HG02763 (cell line): ENCODE results near the gene CDC42.
"Not testable (repeated sequence)": the region's sequence is repeated elsewhere in the genome, so short reads cannot be mapped to it uniquely, and the experiment has no call there.

Experiments used
- ATAC-seq: cut with Tn5 transposase; IDR thresholded peaks from one replicate; pipeline ENCODE4 v1.9.1; 2021; ENCODE audit warnings: mild to moderate bottlenecking, moderate library complexity; ENCODE audit not compliant: unreplicated experiment

CDC42 gene

GRCh38 chr1:22052115-22053016 is at the start of gene CDC42:
Gene CDC42, plus strand, starts transcription at chr1:22052709. Its CDS starts 25,770 bp downstream, at chr1:22078479.
- peak; percentile 86 for ATAC-seq

GRCh38 chr1:22002875-22003274 is 49.6 kb upstream of the CDC42 start:
- not testable (repeated sequence) for ATAC-seq

DNA sequence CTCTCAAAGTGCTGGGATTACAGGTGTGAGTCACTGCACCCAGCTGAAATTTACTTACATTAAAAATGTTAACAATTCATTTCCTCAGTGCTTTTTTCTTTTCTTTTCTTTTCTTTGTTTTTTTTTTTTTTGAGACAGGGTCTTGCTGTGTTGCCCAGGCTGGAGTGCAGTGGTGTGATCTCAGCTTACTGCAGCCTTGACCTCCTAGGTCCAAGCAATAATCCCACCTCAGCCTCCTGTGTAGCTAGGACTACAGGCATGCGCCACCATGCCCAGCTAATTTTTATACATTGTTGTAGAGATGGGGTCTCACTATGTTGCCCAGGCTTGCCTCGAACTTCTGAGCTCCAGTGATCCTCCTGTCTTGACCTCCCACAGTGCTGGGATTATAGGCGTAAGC is 48.5 kb upstream of the CDC42 start:
- not testable (repeated sequence) for ATAC-seq

- ATAC-seq: not testable (repeated sequence)
Observed at GRCh38 chr1:22005261-22006149, 47.0 kb upstream of the CDC42 start.

- not testable (repeated sequence) for ATAC-seq
Observed at GRCh38 chr1:22006736-22007135, 45.8 kb upstream of the CDC42 start.

GRCh38 chr1:22007262-22007661 is 45.2 kb upstream of the CDC42 start:
- ATAC-seq: not testable (repeated sequence)

- not testable (repeated sequence) for ATAC-seq
Observed at GRCh38 chr1:22009566-22009965, 42.9 kb upstream of the CDC42 start.

DNA sequence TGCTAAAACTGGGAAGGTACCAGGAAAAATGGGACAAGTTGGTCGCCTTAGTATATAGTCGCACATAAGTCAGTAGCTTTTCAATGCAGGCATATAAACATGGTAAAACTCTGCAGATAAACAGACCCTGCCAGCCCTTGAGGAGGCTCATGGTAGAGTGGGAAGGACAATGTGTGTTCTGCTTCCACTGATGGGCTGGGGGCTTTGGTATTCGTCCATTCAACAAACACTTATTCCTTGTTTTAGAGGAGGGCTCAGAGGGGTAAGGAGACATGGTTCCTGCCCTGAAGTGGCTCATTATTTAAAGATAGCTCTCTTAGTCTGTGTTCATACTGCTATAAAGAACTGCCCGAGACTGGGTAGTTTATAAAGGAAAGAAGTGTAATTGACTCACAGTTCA is 39.8 kb upstream of the CDC42 start:
- ATAC-seq: not testable (repeated sequence)

- not testable (repeated sequence) for ATAC-seq
Observed at GRCh38 chr1:22014575-22015206, 37.8 kb upstream of the CDC42 start.

GRCh38 chr1:22018583-22019559 is 33.6 kb upstream of the CDC42 start:
- ATAC-seq: no peak

DNA sequence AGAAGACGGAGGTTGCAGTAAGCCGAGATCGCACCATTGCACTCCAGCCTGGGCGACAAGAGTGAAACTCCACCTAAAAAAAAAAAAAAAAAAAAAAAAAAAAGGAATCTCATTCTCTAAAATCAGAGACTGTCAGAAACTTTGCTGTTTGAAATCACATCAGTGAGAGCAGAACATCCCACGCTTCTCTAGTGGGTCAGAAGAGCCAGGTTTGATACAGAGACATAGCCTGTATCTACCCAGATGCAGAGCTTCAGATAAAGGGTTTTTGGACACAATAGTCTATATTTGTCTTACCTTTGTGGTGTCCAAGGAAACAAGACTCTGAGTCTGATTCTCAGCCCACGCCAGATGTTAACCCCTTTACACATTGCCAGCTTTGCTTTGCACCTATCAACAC is 31.4 kb upstream of the CDC42 start:
- no peak for ATAC-seq

DNA sequence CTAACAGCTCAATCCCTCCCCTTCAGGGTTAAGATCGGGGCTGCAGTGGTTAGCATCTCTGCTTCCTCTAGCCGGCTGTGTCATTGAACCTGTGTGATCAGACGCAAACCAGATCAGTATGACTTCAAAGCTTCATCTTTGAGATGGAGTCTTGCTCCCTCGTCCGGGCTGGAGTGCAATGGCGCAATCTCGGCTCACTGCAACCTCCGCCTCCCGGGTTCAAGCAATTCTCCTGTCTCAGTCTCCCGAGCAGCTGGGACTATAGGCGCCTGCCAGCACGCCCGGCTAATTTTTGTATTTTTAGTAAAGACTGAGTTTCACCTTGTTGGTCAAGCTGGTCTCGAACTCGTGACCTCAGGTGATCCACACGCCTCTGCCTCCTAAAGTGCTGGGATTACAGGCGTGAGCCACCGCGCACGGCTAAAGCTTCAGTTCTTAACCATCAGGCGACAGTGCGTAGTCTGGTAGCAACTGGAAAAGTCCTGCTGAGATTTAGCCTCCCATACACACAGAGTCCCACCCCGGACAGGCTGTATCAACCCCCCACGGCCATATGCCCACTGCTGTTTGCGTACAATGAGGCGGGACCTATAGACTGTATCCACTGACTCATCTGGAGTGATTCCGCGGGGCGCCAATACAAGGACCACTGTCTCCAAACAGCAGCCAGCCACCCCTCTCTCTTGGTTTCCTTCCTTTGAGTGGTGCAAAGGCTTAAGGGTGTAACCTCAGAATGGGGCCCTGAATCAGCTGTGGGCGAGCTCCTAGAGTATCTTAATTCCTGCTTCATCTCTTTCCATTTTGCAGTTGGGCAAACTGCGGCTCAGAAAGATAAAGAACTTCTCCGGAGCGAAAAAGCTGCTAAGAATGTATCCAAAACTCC is 27.8 kb upstream of the CDC42 start:
- peak; percentile 30 for ATAC-seq

DNA sequence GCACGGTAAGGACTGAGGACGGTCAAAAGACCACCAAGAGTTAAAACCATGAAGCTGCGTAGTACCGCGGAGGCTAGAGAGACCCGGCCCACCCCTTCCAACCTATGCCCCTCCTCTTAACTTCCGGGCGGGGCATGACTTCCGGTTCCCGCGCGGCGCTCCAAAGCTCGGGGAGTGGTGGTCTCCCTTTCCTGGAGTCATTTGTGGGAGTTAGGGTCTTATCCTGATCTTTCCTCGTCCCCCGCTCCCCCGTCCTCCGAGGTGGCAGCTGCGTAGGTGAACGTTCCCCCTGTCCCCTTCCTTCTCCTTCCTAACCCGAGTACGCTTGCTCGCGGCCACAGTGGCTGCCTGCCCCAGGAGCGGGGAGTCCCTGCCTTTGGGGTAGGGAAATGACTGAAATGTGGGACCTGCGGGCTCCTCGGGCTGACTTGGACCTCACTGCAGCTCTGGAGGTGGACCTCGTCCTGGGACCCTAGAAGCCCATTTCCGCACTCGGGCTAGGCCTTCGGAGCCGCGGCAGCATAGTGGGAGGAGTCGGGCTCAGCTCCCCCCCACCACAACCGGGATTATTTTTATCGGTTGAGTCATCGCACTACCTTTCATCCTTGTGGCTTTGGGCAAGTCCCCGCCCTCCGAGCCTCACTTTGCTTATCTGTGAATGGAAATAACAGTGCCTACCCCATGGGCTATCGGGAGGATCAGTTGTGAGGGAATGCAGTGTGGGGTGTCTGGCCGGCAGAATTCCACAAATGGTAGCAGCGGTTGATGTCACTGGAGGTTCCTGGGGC is 26.9 kb upstream of the CDC42 start:
- ATAC-seq: peak; percentile 64

- no peak for ATAC-seq
Observed at GRCh38 chr1:22026924-22027289, 25.6 kb upstream of the CDC42 start.

GRCh38 chr1:22030057-22030456 is 22.5 kb upstream of the CDC42 start:
- no peak for ATAC-seq

DNA sequence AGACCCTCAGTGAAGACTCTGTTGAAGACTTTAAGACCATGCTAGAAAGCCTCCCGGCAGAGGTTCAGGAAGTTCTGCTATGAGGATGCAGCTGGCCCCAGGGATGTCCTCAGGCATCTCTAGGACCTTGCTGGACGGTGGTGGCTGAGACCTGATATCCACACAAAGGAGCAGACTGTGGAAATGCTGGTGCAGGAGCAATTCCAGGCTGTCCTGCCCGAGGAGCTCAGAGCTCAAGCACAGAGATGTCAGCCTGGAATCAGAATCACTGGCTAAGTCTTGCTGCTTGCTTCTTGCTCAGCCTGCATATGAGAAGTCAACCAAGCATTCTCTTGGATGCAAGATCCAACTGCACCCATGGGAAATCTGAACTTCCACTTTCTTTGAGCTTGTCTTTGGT is 22.0 kb upstream of the CDC42 start:
- ATAC-seq: no peak

- ATAC-seq: no peak
Observed at GRCh38 chr1:22031214-22031962, 21.1 kb upstream of the CDC42 start.
